Upper lobe of left lung (tissue), 4 donors: Measurements from ENCODE around the gene CDH10.

Source experiments
- EP300 ChIP-seq, 4 donors: sonication (generic); formaldehyde crosslinking; IDR thresholded peaks; one replicate each; pipeline ENCODE4 v1.5.1; 2017; ENCODE audit warnings: antibody characterized with exemption in 4 of 4, control low read depth in 2 of 4
- TF ChIP-seq, protein P1 (sequence below), 6 experiments: fragments of 450-650 bp in 4 of 6; fragments of 200-600 bp in 2 of 6; sonication (generic) in 2 of 6; IDR thresholded peaks; one replicate each; pipeline ENCODE4 v1.5.1; 2016 to 2019; ENCODE audit warnings: antibody characterized with exemption in 6 of 6

DNA sequence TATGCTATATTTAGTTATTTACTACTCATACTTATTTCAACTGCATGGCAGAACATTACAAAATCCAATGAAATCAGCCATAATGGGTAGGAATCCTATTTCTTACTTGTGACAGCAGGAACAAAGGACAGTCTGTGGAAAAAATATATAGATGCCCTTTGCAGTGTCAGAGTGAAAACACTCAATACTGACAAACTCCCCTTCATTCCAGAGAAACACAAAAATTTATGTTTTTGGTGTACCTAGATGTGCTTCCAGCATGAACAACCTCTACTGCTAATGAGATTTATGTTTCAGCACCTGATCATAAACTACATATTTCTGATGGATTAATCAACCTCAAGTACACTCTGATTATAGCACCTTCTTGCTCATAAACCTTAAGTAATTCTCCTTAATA lies 132.4 kb downstream of the CDH10 start:
- TF ChIP-seq, protein P1, sequence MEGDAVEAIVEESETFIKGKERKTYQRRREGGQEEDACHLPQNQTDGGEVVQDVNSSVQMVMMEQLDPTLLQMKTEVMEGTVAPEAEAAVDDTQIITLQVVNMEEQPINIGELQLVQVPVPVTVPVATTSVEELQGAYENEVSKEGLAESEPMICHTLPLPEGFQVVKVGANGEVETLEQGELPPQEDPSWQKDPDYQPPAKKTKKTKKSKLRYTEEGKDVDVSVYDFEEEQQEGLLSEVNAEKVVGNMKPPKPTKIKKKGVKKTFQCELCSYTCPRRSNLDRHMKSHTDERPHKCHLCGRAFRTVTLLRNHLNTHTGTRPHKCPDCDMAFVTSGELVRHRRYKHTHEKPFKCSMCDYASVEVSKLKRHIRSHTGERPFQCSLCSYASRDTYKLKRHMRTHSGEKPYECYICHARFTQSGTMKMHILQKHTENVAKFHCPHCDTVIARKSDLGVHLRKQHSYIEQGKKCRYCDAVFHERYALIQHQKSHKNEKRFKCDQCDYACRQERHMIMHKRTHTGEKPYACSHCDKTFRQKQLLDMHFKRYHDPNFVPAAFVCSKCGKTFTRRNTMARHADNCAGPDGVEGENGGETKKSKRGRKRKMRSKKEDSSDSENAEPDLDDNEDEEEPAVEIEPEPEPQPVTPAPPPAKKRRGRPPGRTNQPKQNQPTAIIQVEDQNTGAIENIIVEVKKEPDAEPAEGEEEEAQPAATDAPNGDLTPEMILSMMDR (IDR thresholded peaks at IDR 0.05): no peak
- TF ChIP-seq EP300 (IDR thresholded peaks at IDR 0.05): no peak
